ENCODE results near the gene GABRA5.
"Not testable (repeated sequence)": the region's sequence is repeated elsewhere in the genome, so short reads cannot be mapped to it uniquely, and the experiment has no call there.

Gene GABRA5

DNA sequence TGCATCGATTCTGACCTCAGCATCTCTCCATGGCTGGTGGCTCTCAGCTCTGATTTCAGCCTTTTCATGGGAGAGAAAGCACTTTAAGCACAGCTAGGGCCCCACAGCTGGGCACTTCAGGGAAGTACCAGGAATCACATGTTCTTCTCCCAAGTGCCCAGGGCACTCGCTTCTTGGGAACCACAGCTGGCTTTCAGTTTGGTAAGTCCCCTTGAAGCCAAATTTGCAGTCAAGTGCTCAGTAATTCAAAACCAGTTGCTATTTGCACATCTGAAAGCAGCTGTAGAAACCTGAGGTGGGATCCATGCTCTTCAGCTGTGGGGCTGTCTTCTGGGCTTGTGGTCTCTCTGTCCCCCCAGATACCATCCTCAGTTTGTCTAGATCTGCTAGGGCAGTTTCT, 12.8 kb downstream of the GABRA5 start:
- no peak for DNase-seq

DNA sequence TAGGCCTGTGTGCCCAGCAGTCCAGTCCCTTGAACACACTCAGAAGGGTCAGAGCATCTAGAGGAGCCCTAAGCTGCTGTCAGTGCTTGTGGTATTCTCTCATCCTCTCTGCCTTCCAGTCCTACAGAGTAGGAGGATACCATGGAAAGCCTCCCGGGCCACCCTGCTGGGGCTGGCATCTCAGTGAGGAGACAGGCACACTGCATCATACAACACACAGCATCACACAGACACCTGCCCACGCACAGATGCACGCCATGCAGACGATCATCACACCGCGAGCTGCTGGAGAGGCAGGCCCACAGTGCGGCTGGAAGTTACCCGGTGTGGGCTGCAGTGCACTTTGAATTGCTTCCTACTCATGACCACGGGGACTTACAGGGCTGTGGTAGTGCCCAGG, 15.2 kb downstream of the GABRA5 start:
- DNase-seq, result no peak

GRCh38 chr15:26882616-26883365, 15.9 kb downstream of the GABRA5 start:
- DNase-seq, result no peak

DNA sequence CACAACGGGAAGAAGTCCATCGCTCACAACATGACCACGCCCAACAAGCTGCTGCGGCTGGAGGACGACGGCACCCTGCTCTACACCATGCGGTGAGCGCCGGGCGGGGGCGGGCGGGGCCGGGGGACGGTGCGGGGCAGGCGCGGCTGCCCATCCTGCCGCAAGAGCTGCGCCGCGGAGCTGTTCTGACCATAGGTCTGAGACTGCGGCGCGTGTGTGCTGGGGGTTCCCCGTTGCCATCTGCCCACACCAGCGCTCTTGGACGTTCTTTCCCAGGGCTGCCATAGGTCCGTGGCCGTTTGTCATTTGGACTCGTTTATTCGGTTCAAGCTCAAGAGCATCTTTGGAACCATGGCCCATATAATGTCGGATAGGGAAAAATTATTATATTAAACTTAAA, 16.6 kb downstream of the GABRA5 start:
- no peak for DNase-seq

- DNase-seq, result no peak
Measured at GRCh38 chr15:26886566-26886965, 19.7 kb downstream of the GABRA5 start.

DNA sequence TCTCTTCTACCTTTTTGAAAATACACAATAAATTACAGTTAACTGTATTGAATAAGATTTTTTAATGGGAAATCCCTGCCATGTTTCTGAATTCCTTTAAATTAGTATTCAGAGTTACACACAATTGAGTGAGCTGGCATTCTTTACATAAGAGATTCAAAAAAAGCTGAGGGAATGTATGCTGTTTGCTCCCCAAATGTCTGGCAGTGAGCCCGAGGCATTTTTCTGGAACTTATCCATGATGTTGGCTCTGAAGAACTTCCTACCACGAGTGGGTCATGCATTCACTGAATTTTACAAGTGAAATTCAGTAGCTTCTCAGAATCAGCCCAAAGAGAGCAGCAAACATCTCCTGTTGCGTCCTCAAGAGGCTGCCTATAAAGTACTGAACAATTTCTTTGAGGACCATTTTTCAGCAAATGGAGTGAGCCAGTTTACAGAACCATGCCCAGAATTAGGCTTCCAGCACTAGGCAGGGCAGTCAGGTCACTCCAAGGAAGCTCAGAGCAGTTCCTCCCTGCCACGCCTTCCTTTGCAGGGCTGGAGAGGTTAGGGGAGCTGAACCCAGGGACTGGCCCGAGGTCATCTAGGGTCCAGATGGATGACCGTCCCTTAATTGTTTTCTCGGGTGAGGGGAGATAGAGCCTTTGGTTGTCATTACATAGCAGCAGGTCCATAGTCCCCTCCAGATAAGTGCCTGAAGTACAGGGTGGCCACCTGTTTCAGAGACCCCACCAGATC, 21.2 kb downstream of the GABRA5 start:
- DNase-seq, result no peak

DNA sequence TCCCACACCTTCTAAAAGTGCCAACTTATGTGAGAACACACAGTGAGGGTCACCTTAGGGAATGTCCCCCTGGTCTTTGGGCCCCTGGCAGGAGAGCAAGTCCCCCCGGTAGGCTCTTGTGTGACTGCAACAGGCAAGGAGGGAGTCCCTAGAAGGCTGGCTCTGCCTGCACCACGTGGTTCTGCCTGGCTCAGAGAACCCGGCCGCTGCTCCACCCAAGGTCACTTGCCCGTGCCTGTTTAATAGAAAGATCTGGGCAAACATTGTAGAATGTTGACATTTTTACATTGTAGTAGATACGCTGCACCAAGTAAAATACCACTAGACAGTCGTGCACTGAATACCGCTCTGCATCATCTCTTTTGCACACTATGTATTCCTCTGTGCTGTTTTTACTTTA, 21.9 kb downstream of the GABRA5 start:
- DNase-seq, result no peak

GRCh38 chr15:26889298-26889898, 22.5 kb downstream of the GABRA5 start:
- peak; percentile 31 for DNase-seq

GRCh38 chr15:26890451-26890850, 23.6 kb downstream of the GABRA5 start:
- DNase-seq, result no peak

GRCh38 chr15:26890988-26891387, 24.1 kb downstream of the GABRA5 start:
- DNase-seq, result no peak

- DNase-seq, result no peak
Measured at GRCh38 chr15:26891448-26892181, 24.8 kb downstream of the GABRA5 start.

GRCh38 chr15:26892182-26892518, 25.3 kb downstream of the GABRA5 start:
- DNase-seq, result no peak

DNA sequence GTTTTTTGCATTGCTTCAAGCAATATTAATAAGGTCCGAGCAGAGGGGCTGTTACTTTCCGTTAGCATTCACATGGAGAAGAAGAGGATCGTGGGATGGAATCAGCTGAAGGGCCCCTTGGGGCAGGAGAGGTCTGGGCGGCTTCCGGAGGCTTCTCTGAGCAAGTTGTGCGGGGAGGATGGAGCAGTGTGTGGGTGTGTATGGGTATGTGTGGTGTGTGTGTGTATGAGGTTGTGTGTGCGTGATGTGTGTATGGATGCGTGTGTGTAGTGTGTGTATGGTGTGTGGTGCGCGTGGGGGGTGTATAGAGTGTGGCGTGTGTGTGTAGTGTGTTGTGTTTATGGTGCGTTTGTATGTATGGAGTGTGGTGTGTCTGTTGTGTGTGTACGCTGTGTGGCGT, 25.8 kb downstream of the GABRA5 start:
- DNase-seq, result no peak

- DNase-seq, result no peak
Measured at GRCh38 chr15:26893351-26894065, 26.6 kb downstream of the GABRA5 start.

GRCh38 chr15:26894181-26894580, 27.3 kb downstream of the GABRA5 start:
- DNase-seq, result no peak

- DNase-seq, result not testable (repeated sequence)
Measured at GRCh38 chr15:26895346-26895745, 28.5 kb downstream of the GABRA5 start.

DNA sequence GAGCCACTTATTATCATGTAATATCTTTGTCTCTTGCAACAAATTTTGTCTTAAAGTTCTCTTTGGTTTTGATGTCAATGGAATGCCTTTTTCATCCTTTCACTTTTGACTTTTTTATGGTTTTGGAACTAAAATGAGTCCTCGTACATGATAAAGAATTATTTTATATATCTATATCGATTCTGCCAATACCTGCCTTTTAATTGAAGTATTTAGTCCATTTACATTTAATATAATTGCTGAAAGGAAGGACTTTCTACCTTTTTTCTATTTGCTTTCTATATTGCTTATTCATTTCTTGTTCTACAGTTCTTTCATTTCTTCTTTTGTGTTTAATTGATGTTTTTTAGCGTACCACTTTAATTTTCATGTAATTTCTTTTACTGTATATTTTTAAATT, 32.8 kb downstream of the GABRA5 start:
- no peak for DNase-seq

DNA sequence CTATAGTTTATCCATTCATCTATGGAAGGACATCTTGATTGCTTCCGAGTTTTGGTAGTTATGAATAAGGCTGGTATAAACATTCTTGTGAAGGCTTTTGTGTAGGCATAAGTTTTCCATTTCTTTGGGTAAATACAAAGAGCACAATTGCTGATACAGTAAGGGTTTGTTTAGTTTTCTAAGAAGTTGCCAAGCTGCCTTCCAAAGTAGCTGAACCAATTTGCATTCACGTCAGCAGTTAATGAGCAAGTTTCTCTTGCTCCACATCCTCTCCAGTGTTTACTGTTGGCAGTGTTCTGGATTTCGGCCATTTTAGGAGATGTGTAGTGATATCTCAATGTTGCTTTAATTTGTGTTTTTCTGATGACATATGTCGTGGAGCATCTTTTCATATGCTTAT, 34.2 kb downstream of the GABRA5 start:
- no peak for DNase-seq

DNA sequence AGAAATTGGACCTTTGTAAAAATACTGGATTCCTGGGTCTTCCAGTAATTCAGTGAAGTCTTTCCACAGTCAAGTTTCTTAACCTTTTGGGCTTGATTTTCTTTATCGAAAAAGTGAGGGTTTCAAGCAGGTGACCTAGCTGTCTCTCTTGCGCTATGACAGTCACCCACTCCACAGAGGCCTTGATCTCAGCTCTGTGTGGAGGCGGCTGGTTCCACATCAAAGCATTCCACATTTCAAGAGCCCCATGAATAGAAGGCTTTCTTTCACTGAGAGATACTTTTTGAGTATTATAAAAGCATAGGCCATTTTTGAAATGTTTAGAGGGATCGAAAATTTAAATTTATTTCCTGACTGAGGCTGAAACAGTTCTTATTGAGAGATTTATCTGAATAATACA, 43.9 kb downstream of the GABRA5 start:
- no peak for DNase-seq

DNA sequence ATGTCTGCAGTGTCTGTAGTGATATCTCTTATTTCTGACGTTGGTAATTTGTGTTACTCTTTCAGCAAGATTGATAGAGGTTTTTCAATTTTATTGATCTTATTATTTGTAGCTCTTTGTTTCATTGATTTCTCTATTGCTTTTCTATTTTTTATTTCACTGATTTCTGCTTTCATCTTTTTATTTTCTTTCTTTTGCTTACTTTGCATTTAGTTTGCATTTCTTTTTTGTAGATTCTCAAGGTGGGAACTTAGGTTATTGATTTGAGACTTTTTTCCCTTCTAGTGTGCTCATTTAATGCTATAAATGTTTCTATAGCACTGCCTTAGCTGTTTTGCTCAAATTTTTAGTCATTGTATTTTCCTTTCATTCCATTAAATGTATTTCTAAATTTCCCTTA, 54.6 kb downstream of the GABRA5 start:
- no peak for DNase-seq

- no peak for DNase-seq
Measured at GRCh38 chr15:26926081-26926480, 59.2 kb downstream of the GABRA5 start.

DNA sequence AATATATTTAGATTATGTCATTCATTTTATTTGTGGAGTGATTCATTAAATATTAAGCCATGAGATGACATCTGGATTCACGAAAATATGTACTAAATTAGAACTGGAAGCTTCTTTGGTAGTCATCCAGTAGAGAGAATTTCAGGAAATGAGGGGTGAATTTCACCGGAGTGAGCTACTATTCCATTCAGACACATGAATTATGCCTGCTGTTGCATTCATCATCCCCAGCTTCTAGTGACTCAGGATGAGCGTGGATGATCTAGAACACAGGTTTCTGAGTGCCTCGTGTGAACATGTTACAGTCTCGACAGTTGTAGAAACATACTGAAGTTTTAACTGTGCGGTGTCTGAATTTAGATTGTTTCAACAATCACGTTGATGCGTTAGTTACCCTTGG, 61.2 kb downstream of the GABRA5 start:
- DNase-seq, result no peak

GRCh38 chr15:26929588-26929987, 62.7 kb downstream of the GABRA5 start:
- no peak for DNase-seq
